IMR-90 (cell line): ENCODE results near the gene NOC2L. TPM values are rescaled to one million over a fixed set of nuclear protein-coding genes. Genes with fewer than 3 reads are reported as not detected.
A peak's percentile ranks its signal among the peaks of the same experiment; 100 is the strongest.

Experiments used
- ATAC-seq: fragments of 200-7000 bp; cut with Tn5 transposase; 2 replicates; pipeline ENCODE4 v1.9.1; 2020; ENCODE audit warnings: low read depth, mild to moderate bottlenecking, moderate library complexity
- Bru-seq: library from RNA; stranded (reverse); fragments of 400-500 nt; gene quantifications from one replicate; lab custom pipeline; 2021; lab: Mats Ljungman, UMichigan
- BruChase-seq, 2 experiments: library from RNA; stranded (reverse); fragments of 400-500 nt; gene quantifications; one replicate each; lab custom pipeline; 2021; lab: Mats Ljungman, UMichigan
- BruUV-seq: library from RNA; stranded (reverse); fragments of 400-500 nt; replicated peaks from 2 replicates; lab custom pipeline; 2021; lab: Mats Ljungman, UMichigan
- CTCF ChIA-PET: fragments of 300-600 bp; formaldehyde crosslinking; extraction: SDS; loops from one replicate; lab custom pipeline; 2021; ENCODE audit warnings: antibody characterized with exemption; lab: Yijun Ruan, JAX
- POLR2A ChIA-PET: fragments of 300-600 bp; sonication (Branson Sonifier 250); formaldehyde crosslinking; loops from one replicate; lab custom pipeline; 2022; ENCODE audit warnings: antibody characterized with exemption; ENCODE audit not compliant: unreplicated experiment; lab: Charles Lee
- DNase-seq: peaks from one replicate; pipeline ENCODE4 v3.0.0; 2013
- H2AFZ ChIP-seq: replicated peaks from 2 replicates; pipeline ENCODE3; 2013; ENCODE audit warnings: low read length, mild to moderate bottlenecking; ENCODE audit not compliant: poor library complexity
- H2AK5ac ChIP-seq: 2 replicates; pipeline ENCODE4 v1.6.1; 2013; ENCODE audit warnings: low read depth, low read length, inconsistent platforms
- H2AK9ac ChIP-seq: replicated peaks from 2 replicates; pipeline ENCODE3; 2013; ENCODE audit warnings: mild to moderate bottlenecking, low read depth, low read length, moderate library complexity; ENCODE audit not compliant: poor library complexity
- H2BK120ac ChIP-seq: 2 replicates; pipeline ENCODE4 v1.6.1; 2013; ENCODE audit warnings: low read depth, low read length, inconsistent platforms
- H2BK15ac ChIP-seq: 3 replicates; pipeline ENCODE4 v1.6.1; 2013; ENCODE audit warnings: low read depth, low read length, inconsistent platforms
- H2BK20ac ChIP-seq: 2 replicates; pipeline ENCODE4 v1.6.1; 2013; ENCODE audit warnings: low read depth, mild to moderate bottlenecking, inconsistent platforms, low read length, moderate library complexity
- H2BK5ac ChIP-seq: 2 replicates; pipeline ENCODE4 v1.6.1; 2013; ENCODE audit warnings: mild to moderate bottlenecking, low read depth, low read length, inconsistent platforms; ENCODE audit not compliant: poor library complexity, severe bottlenecking
- H3K14ac ChIP-seq: replicated peaks from 2 replicates; pipeline ENCODE4 v1.6.1; 2013; ENCODE audit warnings: low read depth, low read length, inconsistent platforms
- H3K18ac ChIP-seq: 2 replicates; pipeline ENCODE4 v1.6.1; 2013; ENCODE audit warnings: low read depth, low read length, control low read depth
- H3K23ac ChIP-seq: 2 replicates; pipeline ENCODE4 v1.6.1; 2013; ENCODE audit warnings: low read depth, low read length, inconsistent platforms
- H3K27ac ChIP-seq: 2 replicates; pipeline ENCODE4 v1.5.1; 2013; ENCODE audit warnings: mild to moderate bottlenecking, control low read depth, low read length; ENCODE audit not compliant: insufficient read depth
- H3K27me3 ChIP-seq: 2 replicates; pipeline ENCODE4 v1.6.1; 2013; ENCODE audit warnings: low read length; ENCODE audit not compliant: control insufficient read depth, insufficient read depth
- H3K36me3 ChIP-seq: 2 replicates; pipeline ENCODE4 v1.6.1; 2013; ENCODE audit warnings: low read length, mixed read lengths; ENCODE audit not compliant: control insufficient read depth, insufficient read depth
- H3K4ac ChIP-seq: 2 replicates; pipeline ENCODE4 v1.6.1; 2013; ENCODE audit warnings: low read depth, low read length, inconsistent platforms
- H3K4me1 ChIP-seq: 2 replicates; pipeline ENCODE4 v1.6.1; 2013; ENCODE audit warnings: low read length, mixed read lengths; ENCODE audit not compliant: control insufficient read depth, insufficient read depth
- H3K4me2 ChIP-seq: 2 replicates; pipeline ENCODE4 v1.6.1; 2013; ENCODE audit warnings: low read depth, mild to moderate bottlenecking, control low read depth, low read length, moderate library complexity
- H3K4me3 ChIP-seq: 2 replicates; pipeline ENCODE4 v1.5.1; 2013; ENCODE audit warnings: low read depth, mild to moderate bottlenecking, control low read depth, low read length, moderate library complexity; ENCODE audit not compliant: insufficient read depth
- H3K56ac ChIP-seq: 2 replicates; pipeline ENCODE4 v1.6.1; 2013; ENCODE audit warnings: low read length, inconsistent platforms; ENCODE audit not compliant: insufficient read depth; ENCODE audit errors: extremely low read depth
- H3K79me1 ChIP-seq, 2 experiments: 2 replicates each; pipeline ENCODE4 v1.6.1; 2013; ENCODE audit warnings: low read length in 2 of 2, inconsistent platforms in 1 of 2, low read depth in 1 of 2
- H3K9ac ChIP-seq: 2 replicates; pipeline ENCODE4 v1.6.1; 2013; ENCODE audit warnings: low read depth, low read length, control low read depth
- H3K9me1 ChIP-seq: 2 replicates; pipeline ENCODE4 v1.6.1; 2013; ENCODE audit warnings: low read length, inconsistent platforms; ENCODE audit not compliant: insufficient read depth
- H3K9me3 ChIP-seq: 2 replicates; pipeline ENCODE4 v1.6.1; 2013; ENCODE audit warnings: low read length; ENCODE audit not compliant: control insufficient read depth, insufficient read depth
- H4K20me1 ChIP-seq: 2 replicates; pipeline ENCODE4 v1.6.1; 2013; ENCODE audit warnings: low read length, inconsistent platforms; ENCODE audit not compliant: insufficient read depth
- H4K5ac ChIP-seq: 2 replicates; pipeline ENCODE4 v1.6.1; 2013; ENCODE audit warnings: mild to moderate bottlenecking, low read depth, low read length, control low read depth
- H4K8ac ChIP-seq, 2 experiments: 2 replicates each; pipeline ENCODE4 v1.6.1; 2013; ENCODE audit warnings: low read depth in 2 of 2, low read length in 2 of 2, control low read depth in 1 of 2, inconsistent platforms in 1 of 2
- H4K91ac ChIP-seq: 2 replicates; pipeline ENCODE4 v1.6.1; 2013; ENCODE audit warnings: low read depth, low read length, inconsistent platforms; ENCODE audit not compliant: insufficient read depth
- CHD1 ChIP-seq: IDR thresholded peaks from 2 replicates; pipeline ENCODE4 v1.6.1; 2012; ENCODE audit warnings: low read depth, low read length, improper control_type of control experiment
- MAZ ChIP-seq: IDR thresholded peaks from 2 replicates; pipeline ENCODE4 v1.6.1; 2012; ENCODE audit warnings: low read depth, mild to moderate bottlenecking, low read length, improper control_type of control experiment, moderate library complexity, borderline replicate concordance
- MXI1 ChIP-seq: IDR thresholded peaks from 2 replicates; pipeline ENCODE4 v1.6.1; 2012; ENCODE audit warnings: low read depth, mild to moderate bottlenecking, low read length, moderate library complexity, borderline replicate concordance
- POLR2A ChIP-seq: IDR thresholded peaks from 2 replicates; pipeline ENCODE4 v1.6.1; 2012; ENCODE audit warnings: mild to moderate bottlenecking, low read depth, low read length
- WGBS, 2 experiments: methylation state at CpG; one replicate each; pipeline versions ENCODE4 v1.1.5 to v1.1.7; 2013; ENCODE audit warnings: missing lambda C conversion rate in 2 of 2; ENCODE audit not compliant: insufficient read length in 1 of 2; ENCODE audit errors: extremely low coverage in 2 of 2; 5-methylcytosine and 5-hydroxymethylcytosine counted together
- dilution Hi-C: fragments of 300-500 bp; cut with HindIII; formaldehyde crosslinking; loops from one replicate; pipeline ENCODE4 v1.14.3; 2018; ENCODE audit warnings: low sequenced_read_pairs; ENCODE audit not compliant: unreplicated experiment
- in situ Hi-C: fragments of 300-500 bp; cut with MboI; formaldehyde crosslinking; loops from 3 replicates; pipeline ENCODE4 v1.14.3; 2019; ENCODE audit warnings: low sequenced_read_pairs, inconsistent platforms, mixed read lengths
- intact Hi-C: fragments of 100-400 bp; cut with micrococcal nuclease; formaldehyde crosslinking; loops from 2 replicates; pipeline ENCODE4 v1.10.0; 2022
- long read RNA-seq: library from polyadenylated mRNA; unstranded; transcript quantifications from one replicate; pipeline ENCODE4 v2.0.0, GENCODE V29; 2021; ENCODE audit not compliant: unreplicated experiment
- polyA plus RNA-seq, 3 experiments: library from polyadenylated mRNA; depleted of rRNA; stranded (reverse); fragments of >200 nt; gene quantifications; 2 replicates each; pipeline ENCODE4 v1.2.3, GENCODE V29; 2012; ENCODE audit warnings: low replicate concordance in 1 of 3
- total RNA-seq: library from RNA; depleted of rRNA; stranded (reverse); fragments of >200 nt; gene quantifications from 2 replicates; pipeline ENCODE4 v1.2.3, GENCODE V29; 2012; rRNA removed
- TF ChIP-seq, protein P1 (sequence below): fragments of 150-350 bp; IDR thresholded peaks from 2 replicates; pipeline ENCODE4 v1.6.1; 2017; ENCODE audit warnings: mild to moderate bottlenecking, antibody characterized with exemption, low read length, low read depth

Gene NOC2L
- 105 and 106 TPM in 2 replicates for total RNA-seq
- polyA plus RNA-seq (2012; rRNA removed): 74.2 and 75.7 TPM in 2 replicates
- polyA plus RNA-seq (2012; cell fraction: cytosol; rRNA removed): 54.0 and 63.6 TPM in 2 replicates
- polyA plus RNA-seq (2012; cell fraction: nucleus; rRNA removed; ENCODE audit: low replicate concordance): 86.7 and 138 TPM in 2 replicates
- percentile 69 among the genes with signal in this experiment for Bru-seq, nascent RNA
- BruChase-seq, experiment 1, labeled RNA remaining after a 6-hour chase: percentile 80 among the genes with signal in this experiment
- BruChase-seq, experiment 2, labeled RNA remaining after a 2-hour chase: percentile 80 among the genes with signal in this experiment
- long read RNA-seq, transcript NOC2L-201 (19 exons, 2,790 nt): major isoform, 148 of 299 reads
- long read RNA-seq, partial matches to known transcripts: 36 of 299 reads
- long read RNA-seq, other reads (novel, unspliced or antisense): 111 of 299 reads

DNA sequence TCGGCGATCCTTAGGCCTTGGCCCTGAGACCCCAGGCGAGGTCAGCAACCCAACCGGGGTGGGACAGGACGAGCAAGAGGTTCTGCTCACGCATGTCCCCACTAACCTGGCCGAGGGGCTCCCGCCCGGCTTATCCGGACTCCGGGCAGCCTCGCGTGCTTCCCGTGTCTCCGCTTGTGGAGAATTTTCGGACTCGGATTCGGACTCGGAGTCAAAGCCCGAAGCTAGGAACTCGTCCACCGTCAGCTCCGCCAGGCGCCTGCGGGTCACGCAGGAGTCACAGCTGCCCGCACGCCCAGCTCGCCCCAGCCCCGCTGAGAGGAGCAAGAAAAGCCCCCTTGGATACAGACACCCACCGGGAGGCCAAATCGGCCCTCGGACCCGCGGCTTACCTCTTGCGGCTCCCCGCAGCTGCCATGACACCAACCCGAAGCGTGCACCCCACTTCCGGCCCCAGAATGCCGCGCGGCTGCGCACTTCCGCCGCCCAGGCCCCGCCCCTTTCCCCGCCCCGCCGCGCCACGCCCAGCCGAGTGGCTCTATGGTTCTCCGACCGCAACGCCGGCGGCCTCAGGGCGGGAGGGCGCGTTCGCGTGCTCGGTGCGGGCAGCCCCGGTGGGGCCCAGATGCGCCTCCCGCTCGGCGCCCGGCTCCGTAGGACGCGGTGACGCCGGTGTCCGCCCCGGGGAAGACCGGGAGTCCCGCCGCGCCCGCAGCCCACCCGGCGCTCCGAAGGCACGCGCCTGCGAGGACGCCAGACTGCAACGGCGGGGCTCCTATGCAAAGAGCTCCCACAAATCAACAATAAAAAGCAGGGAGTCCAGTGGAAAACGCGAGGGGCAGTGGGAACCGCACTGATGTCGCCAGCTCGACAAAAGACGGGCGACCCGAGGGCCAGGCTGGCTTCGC is at the start of gene NOC2L:
NOC2L (minus strand) TSS at position 434 of the 908 bp plus-strand sequence; CDS start at position 418, 16 bp downstream.
- CTCF ChIA-PET: no interaction called here
- peak within 1 kb of the TSS; percentile 87 for H3K27ac ChIP-seq
- in situ Hi-C loops: loop anchor here (5.0 kb wide), 1 partner anchor 47 kb away; no protein-coding TSS in a partner anchor

More for the DNA sequence above, at the start of gene NOC2L:
- ATAC-seq (peak; percentile 89), DNase-seq (peak; percentile 79)
- H3K4me2 ChIP-seq: peak within 1 kb of the TSS; percentile 99
- H4K20me1 ChIP-seq: peaks cover 15% of the 10 kb centered on the region
- peak within 1 kb of the TSS; percentile 70 for H4K91ac ChIP-seq
- dilution Hi-C loops (no loop called here), intact Hi-C loops (loop anchor here (5.0 kb wide), 1 partner anchor 37 kb away; the partner anchor contains the start of gene SAMD11)
- peak within 1 kb of the TSS; percentile 82; the same call in 1 of the 2 replicates for H3K23ac ChIP-seq
- peak within 1 kb of the TSS; percentile 75 for H4K5ac ChIP-seq
- peak within 1 kb of the TSS; percentile 99 for H2AK9ac ChIP-seq
- peak within 1 kb of the TSS; percentile 84 for H3K4ac ChIP-seq
- H2BK120ac ChIP-seq: peak within 1 kb of the TSS; percentile 54; the same call in 1 of the 2 replicates
- TF ChIP-seq POLR2A: peak; percentile 57; the same call in 1 of the 2 replicates
- peak; percentile 74; the same call in 1 of the 2 replicates for TF ChIP-seq MAZ
- TF ChIP-seq MXI1: peak; percentile 60; the same call in 1 of the 2 replicates
- TF ChIP-seq CHD1: no peak
- TF ChIP-seq, protein P1, sequence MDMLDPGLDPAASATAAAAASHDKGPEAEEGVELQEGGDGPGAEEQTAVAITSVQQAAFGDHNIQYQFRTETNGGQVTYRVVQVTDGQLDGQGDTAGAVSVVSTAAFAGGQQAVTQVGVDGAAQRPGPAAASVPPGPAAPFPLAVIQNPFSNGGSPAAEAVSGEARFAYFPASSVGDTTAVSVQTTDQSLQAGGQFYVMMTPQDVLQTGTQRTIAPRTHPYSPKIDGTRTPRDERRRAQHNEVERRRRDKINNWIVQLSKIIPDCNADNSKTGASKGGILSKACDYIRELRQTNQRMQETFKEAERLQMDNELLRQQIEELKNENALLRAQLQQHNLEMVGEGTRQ: no peak
- WGBS, 2 experiments: 11% methylated on average over 48 of the region's 101 CpGs; no CpG with 5 or more reads in 1 of the 2 experiments
- H2AK5ac ChIP-seq: peak within 1 kb of the TSS; percentile 99
- no peaks in the 10 kb centered on the region for H3K27me3 ChIP-seq
- peaks cover 10% of the 10 kb centered on the region for H3K4me1 ChIP-seq
- peak within 1 kb of the TSS; percentile 81 to 90; a peak in 3 of 4 replicates for H4K8ac ChIP-seq
- H3K18ac ChIP-seq: no peak within 1 kb of the TSS; the same call in 1 of the 2 replicates
- H3K14ac ChIP-seq: peak within 1 kb of the TSS; percentile 27
- no TSS peak for BruUV-seq
- H3K79me1 ChIP-seq: peaks cover 12 to 59% of the 10 kb centered on the region in 2 experiments
- H3K36me3 ChIP-seq: peaks cover 44% of the 10 kb centered on the region
- 0 out of 2 replicates have a peak within 1 kb of the TSS, but pooled peaks have one; percentile 5 for H2BK20ac ChIP-seq
- peak within 1 kb of the TSS; percentile 10; the same call in 1 of the 3 replicates for H2BK15ac ChIP-seq
- 0 out of 2 replicates have a peak, but pooled peaks cover 8% of the 10 kb centered on the region for H3K9me1 ChIP-seq
- no peaks in the 10 kb centered on the region for H3K9me3 ChIP-seq
- H2BK5ac ChIP-seq: peak within 1 kb of the TSS; percentile 29
- H2AFZ ChIP-seq: peak within 1 kb of the TSS; percentile 91
- H3K56ac ChIP-seq: peak within 1 kb of the TSS; percentile 76
- peak within 1 kb of the TSS; percentile 96 for H3K9ac ChIP-seq
- POLR2A ChIA-PET: no interaction called here
- H3K4me3 ChIP-seq: peak within 1 kb of the TSS; percentile 98
